HG03342 (cell line): ENCODE results near the gene HINT3.
A peak's percentile ranks its signal among the peaks of the same experiment; 100 is the strongest.
"Not testable (repeated sequence)": the region's sequence is repeated elsewhere in the genome, so short reads cannot be mapped to it uniquely, and the experiment has no call there.

Experiments used
- ATAC-seq: cut with Tn5 transposase; IDR thresholded peaks from one replicate; pipeline ENCODE4 v1.9.1; 2021; ENCODE audit warnings: mild to moderate bottlenecking, moderate library complexity; ENCODE audit not compliant: unreplicated experiment

HINT3 gene

DNA sequence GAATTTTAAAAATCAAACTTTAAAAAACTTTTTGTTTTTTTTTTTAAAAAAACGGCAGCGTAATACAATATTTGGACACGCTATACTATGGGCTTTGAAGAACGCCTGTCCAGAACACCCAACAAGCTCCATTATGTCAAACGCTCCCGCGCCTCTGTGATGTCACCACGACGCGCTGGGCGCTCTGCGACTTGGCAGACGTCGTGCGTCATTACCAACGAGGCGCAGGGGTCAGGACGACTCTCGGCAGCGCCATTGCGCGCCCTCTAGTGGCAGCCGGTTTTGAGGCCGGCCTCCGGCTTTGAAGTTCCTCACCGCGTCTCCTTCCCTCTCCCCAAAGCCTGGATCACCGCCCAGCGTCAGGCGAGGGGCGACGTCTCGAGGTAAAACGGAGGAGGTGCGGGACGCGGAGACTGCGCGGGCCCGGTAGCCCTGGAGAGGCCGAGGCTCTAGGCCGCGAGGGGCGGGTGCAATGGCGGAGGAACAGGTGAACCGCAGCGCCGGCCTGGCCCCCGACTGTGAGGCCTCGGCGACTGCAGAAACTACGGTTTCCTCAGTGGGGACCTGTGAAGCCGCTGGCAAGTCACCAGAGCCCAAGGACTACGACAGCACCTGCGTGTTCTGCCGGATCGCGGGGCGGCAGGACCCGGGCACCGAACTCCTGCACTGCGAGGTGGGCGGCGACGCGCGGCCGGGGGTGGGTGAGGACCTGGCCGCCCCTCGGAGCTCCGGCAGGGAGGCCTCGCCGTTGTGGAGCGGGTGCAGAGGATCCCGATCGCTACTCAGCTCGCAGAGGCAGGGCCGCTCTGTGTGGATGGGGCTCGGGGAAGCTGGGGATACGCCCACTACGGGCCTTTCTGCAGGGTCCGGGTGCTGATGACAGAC is at the start of gene HINT3:
Gene HINT3, plus strand, starts transcription at position 265 of the 885 bp plus-strand sequence. Its CDS starts 208 bp downstream, at position 473.
- ATAC-seq, result peak; percentile 91

DNA sequence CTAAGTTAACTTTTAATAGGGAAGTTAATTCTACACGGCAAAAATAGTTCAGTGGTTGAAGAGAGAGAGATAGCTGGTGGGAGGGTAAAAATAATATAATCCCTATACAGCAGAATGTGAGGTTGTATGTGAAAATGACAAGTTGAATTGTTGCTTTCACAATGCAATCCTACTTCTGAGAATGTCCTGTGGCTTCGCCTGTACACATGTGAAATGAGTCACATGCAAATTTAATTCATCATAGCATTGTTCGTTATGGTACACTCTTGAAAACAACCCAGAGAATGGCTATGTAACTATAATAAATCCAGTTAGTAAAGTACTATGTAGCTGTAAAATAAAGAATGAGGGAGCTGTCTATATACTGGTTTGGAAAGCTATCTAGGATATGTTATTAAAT is 46.0 kb upstream of the HINT3 start:
- ATAC-seq, result peak; percentile 99

DNA sequence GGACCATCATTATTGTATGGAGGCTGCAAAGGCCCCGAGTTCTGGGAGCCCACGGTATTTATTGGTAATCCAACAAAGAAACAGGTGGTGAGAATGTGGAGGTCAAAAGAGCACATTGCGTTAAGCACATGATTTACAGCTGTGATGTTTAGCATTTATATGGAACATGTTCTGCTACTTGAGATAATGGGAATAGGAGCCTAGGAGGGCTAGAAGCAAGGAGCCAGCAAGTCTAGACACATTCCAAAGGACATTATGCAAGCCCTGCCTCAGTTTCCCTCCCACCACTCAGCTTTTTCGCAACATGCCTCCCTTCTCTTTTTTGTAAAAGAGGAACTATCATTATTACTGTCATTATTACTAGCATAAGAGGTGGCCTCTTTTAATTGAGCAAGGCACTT is 45.5 kb upstream of the HINT3 start:
- ATAC-seq, result not testable (repeated sequence)

DNA sequence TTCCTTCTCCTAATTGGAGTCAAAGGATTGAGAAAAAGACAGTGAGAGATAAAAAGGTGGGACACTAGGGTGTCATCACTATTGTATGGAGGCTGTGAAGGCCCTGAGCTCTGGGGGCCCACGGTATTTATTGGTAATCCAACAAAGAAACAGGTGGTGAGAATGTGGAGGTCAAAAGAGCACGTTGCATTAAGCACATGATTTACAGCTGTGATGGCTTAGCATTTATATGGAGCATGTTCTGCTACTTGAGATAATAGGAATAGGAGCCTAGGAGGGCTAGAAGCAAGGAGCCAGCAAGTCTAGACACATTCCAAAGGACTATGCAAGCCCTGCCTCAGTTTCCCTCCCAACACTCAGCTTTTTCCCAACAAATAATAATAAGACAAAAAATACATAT is 44.1 kb upstream of the HINT3 start:
- not testable (repeated sequence) for ATAC-seq

DNA sequence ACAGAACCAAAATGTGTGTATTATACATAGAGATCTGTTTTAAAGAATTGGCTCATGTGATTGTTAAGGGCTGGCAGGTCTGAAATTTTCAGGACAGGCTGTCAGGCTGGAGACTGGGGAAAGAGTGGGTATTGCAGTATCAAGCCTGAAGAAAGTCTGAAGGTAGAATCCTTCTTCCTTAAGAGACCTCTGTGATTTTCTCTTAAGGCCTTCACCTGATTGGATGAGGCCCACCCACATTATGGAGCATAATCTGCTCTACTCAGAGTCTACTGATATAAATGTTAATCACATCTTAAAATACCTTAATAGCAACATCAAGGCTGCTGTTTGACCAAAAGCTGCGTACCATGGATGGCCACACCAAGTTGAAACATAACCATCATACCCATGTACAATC is 43.4 kb upstream of the HINT3 start:
- no peak for ATAC-seq

DNA sequence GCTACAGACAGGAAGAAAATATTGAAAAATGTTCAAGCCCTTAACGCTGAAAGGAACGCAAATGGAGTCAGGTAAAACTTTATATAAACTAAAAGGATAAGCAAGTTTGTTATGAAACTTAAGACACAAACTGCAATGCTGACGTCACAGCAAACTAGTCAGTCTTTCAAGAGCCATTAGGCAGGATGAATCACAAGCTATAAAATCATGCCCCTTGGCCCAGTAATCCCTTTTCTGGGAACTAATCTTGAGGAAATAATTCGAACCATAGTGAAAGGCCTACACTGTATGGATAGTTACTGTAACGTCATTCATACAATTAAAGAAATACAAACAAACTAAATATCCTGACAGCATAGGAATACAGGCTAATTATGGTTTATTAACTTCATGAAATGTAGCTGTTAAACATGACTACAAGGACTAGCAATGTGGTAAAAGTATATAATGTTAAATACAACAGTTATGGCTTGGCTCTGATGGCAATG is 42.7 kb upstream of the HINT3 start:
- no peak for ATAC-seq

DNA sequence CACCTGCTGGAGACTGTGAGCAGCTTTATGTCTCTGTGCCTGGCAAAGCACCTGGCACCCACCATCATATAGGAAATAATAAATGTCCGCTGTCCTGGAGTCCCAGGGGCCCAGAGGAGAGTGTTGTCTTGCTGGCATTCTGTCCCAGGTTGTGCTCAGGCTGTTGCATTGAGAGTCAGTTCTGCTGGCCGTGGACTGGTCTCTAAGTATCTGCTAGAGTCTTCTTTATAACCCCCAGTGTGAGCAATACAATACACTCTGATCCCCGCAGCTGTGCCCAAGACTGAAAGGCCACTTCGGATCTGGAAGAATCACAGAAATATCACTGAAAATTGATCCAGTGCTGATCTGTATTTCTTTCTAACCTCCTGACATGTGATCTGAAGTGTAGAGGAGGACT is 38.3 kb upstream of the HINT3 start:
- no peak for ATAC-seq

DNA sequence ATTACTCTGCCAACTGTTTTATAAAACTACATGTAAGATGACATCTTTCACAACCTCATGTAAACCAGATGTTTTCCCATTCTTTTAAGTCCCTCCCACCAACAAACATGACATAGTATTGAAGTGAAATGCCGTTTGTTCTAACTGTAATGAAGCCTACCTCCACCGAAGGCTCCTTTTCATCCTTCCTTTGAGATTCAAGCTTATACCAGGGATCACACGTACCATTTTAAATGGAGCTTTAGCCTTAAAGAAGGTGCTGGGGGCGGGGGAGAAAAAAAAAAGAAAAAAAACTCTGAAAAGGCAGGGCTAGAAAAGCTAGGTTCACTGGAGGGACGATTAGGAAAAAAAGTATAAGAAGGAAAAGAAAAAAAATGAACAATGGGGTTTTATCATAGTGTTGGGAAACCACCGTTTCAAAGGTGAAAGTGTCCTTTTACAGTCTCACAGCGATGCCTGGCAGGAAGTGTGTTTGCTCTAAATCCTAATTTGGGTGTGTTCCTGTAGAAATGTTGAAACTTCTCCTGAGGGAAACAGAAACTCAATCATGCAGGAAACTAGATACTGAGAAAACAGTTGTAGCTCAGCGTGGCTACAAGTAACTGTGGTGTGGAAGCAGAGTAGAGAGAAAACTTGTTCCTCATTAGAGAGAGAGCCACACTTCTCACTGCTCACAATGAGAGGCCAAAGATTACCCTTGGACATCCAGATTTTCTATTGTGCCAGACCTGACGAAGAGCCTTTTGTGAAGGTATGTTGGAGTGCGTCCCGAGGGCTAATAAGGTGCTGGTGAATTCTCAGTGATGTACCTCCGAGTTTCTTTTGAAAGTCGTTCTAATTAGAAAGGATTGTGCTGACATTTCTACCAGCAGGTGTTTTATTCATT is 37.6 kb upstream of the HINT3 start:
- ATAC-seq, result peak; percentile 97

DNA sequence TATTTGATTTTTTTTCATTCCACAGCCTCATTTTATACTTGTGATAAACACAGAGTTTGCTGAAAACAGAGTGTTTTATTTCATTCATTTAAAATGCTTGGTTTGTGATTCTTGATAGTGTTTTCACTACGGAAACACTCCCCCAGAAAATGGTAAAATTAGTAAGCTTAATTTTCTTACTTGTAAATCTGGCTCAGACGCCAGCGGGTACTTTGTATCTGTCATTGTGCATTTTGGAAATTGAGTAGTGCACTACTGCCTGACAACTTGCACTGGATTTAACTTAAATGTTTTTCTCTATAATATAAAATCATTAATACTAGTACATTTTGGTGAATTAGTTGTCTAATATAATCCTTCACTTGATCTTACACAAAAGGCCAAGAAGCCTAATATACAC is 37.0 kb upstream of the HINT3 start:
- ATAC-seq, result peak; percentile 6

DNA sequence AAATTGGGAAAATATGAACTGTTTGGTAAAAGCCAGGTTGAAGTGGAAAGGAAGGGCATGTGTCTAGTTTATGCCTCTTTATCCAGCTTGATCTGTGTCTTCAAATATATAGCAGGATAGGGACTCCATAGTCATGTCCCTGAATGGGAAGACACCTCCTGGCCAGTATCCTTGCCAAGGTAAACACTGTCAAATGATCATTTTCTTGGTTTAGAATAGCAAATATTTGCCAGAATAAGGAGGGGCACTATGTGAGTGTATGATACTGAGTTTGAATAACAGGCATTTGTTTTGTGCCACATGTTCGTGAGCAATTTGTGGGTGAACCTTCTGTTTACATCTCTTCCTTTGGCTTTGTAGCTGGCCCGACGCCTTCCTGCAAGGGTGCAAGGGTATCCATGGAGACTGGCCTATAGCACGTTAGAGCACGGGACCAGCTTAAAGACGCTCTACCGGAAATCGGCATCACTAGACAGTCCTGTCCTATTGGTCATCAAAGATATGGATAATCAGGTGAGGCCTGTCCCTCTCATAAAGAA is 34.2 kb upstream of the HINT3 start:
- ATAC-seq, result no peak

DNA sequence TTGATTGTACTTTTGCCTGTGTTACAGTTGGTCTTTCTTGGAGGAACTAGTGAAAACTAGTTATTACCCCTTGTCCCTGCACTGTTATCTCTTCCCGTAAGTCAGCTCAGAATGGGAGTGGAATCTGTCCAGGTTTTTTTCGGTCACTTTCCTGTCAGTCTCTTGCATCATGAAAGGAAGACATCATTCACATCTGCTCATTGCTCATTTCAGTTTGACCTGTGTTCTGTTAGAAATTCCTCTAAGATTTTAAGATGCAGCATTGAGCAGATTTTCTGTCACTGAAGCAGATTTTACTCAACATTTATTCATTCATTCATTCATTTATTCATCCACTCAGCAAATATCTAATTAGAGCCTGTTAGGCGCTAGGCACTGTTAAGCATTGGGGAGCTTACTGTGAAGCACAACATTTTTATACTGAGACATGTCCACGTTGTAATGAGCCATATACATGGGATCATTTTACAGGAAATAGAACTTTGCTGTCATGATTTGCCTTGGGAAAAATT is 33.1 kb upstream of the HINT3 start:
- no peak for ATAC-seq

DNA sequence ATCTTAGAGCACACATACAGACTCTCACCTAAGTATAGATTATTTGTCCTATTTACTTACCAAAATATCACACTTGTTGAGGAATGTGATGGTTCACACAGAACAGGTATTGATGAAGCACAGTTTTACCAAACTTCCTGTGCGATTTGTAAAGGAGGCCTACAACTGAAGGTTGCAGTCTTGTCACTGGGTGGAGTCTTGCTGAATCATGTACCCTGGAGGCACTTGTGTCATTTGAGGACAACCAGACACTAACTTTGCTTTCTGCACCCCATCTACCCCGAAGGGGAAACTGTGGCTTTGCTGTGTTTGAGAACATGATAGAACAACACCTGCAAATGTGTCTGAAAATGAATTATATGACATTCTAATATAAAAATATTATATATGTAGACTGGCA is 32.4 kb upstream of the HINT3 start:
- ATAC-seq, result no peak

DNA sequence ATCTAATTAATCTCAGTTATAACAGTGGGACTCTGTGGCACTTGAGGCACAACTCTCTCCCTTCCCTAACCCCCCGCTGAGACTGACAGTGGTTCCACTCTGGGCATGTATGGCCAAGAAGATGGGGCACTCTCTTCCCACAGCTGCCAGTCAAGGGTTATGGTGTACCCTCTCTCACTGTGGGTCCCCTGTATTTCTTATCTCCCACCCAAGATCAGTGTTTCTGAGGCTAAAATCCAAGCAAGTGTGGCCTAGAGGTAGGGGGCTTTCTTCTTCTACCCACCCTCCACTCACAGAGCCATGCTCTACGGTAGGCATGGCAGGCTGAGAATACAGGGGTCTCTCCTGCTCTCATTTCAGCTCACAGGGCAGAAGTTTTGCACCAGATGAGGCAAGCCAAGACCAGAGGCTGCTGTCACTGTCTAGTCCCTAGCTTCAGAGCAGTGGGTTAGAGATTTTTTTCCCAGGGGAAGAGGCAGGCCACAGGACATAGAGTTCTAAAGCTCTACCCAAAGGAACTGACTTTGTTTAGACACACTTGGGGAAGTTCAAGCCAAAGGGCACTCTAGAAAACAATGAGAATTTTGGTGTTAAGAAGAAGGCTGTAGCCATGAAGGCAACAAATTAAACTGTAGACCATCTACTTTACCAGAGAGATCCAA is 31.7 kb upstream of the HINT3 start:
- ATAC-seq, result no peak

DNA sequence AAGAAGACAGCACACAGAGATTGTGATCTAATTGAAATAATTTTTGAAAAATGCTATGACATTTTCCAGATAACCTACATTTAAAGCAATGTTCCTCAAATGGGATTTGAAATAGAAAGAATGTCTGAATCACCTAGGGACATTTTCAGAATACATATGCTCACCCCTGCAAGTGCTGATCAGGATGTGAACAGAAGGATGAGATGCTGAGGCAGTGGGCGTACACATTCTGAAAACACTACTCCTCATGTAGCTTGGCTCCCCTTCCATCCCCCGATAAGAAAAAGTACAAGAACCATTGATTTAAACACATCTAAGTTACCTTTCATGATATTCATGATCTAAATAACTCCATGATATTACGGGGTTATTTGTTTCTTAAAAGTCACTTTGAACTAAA is 29.9 kb upstream of the HINT3 start:
- no peak for ATAC-seq

DNA sequence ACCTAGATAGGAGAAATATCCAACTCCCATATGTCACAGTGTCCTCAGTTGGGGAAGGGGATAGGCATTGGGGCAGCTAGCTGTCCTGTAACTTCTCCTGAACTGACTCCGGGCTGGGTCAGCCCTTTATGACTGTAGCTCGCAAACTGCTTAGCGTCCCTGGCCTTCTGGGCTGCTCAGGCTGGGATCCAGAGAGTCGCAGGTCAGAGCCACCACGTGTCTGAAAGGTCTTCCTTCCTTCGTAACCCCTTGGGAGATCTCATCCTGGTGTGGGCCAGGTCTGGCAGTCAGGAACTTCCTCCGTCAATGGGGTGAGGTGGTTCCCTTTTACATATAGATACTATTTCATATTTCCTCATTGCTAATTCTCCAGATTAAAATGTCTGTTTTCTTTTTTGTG is 28.8 kb upstream of the HINT3 start:
- ATAC-seq, result no peak

DNA sequence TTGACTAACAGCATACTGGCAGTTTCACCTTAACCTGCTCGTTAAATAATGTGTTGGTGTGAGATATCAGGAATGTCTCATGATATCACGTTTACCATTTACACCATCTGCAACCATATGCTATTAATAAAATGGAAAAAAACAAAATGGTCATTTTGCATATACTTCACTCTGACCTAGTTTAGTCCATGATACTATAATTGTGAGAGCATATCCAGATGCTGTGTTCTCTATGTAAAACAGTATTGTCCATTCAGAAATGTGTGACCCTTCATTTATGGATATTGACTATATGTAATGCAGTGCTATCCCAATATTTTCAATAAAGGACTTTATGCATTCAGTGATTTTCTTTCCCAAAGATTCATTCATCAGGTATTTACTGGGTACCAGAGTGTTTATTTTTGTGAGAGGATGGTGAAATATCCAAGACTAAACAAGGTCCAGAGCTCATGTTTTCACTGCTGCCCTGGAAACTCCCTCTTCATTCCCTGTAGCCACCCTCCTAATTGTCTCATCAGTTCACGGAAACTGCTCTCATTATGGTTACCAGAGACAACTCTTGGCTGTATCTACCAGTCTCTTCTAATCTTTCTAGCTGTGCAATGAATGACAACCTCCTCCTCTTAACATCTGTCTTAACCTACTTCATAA is 25.7 kb upstream of the HINT3 start:
- ATAC-seq, result no peak

DNA sequence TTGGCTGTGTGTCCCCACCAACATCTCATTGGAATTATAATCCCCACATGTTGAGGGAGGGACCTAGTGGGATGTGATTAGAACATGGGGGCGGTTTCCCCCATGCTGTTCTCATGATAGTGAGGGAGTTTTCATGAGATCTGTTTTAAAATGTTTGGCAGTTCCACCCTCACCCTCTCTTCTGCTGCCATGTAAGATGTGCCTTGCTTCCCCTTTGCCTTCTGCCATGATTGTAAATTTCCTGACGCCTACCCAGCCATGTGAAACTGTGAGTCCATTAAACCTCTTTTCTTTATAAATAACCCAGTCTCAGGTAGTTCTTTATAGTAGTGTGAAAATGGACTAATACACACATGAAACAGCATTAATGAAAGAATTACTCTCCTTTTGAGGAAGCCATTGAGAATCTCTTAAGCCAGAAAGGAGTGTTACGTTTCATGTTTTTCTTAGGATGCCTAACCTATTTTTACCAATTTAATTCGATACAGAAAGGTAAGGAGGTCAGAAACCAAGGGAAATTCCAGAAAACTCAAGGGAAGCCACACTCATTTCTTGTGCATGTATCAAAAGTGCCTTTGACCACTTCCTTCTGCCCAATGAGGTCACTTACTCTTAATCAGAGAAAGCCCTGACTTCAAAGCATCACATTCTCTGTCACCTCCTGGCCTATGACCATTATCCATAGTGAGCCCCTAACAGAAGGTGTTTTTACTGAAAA is 24.7 kb upstream of the HINT3 start:
- peak; percentile 62 for ATAC-seq

DNA sequence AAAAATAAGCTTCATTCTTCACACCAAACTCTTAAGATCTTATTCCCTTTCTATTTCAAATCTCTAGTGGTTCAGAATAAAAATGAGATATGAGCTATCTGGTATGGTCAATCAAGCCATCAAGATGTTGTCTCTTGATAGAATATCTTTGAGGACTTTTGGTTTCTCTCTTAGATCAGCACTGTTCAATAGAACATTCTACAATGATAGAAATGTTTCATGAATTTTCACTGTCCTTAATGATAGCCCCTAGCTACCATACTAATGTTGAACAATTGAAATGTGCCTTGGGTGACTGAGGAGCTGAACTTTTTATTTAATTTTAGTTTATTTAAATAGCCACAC is 24.1 kb upstream of the HINT3 start:
- ATAC-seq, result peak; percentile 28

DNA sequence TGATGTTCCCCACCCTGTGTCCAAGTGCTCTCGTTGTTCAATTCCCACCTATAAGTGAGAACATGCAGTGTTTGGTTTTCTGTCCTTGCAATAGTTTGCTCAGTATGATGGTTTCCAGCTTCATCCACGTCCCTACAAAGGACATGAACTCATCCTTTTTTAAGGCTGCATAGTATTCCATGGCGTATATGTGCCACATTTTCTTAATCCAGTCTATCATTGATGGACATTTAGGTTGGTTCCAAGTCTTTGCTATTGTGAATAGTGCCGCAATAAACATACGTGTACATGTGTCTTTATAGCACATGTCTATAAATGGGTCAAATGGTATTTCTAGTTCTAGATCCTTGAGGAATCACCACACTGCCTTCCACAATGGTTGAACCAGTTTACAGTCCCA is 21.1 kb upstream of the HINT3 start:
- not testable (repeated sequence) for ATAC-seq

DNA sequence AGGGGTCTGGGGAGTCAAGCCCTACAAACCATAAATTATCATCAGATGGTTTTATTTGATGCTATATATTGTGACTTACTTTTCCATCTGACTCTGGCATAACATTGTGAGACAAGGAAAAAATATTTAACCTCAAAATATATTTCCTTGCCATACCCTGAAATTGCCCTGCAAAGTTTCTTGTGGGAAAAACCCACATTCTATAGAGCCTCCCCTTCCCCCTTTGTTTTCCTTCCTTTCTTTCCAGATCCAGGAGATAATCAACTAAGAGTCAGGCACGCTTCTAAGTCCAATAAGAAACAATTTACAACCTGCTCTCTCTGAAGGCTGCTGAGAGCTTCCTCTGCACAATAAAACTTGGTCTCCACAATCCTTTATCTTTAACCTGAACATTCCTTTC is 17.5 kb upstream of the HINT3 start:
- no peak for ATAC-seq
